Mesenchymal stem cell (in vitro differentiated cells and primary cell): ENCODE results near the gene TPRA1.

Experiments
- DNase-seq: peaks from one replicate; pipeline ENCODE4 v3.0.0-alpha.2; 2013
- H2AFZ ChIP-seq: one replicate; pipeline ENCODE4 v1.6.1; 2013; ENCODE audit warnings: low read depth, mild to moderate bottlenecking, control low read depth, inconsistent platforms, low read length, moderate library complexity
- H2AK5ac ChIP-seq: 2 replicates; pipeline ENCODE4 v1.6.1; 2013; ENCODE audit warnings: low read length, moderate library complexity, mild to moderate bottlenecking, inconsistent platforms; ENCODE audit not compliant: severe bottlenecking
- H2BK120ac ChIP-seq: one replicate; pipeline ENCODE4 v1.6.1; 2013; ENCODE audit warnings: low read depth, mild to moderate bottlenecking, inconsistent platforms, low read length, moderate library complexity
- H2BK12ac ChIP-seq, 2 experiments: one replicate each; pipeline ENCODE4 v1.6.1; 2013; ENCODE audit warnings: inconsistent platforms in 2 of 2, low read length in 2 of 2, mild to moderate bottlenecking in 2 of 2, moderate library complexity in 2 of 2, control low read depth in 1 of 2
- H2BK15ac ChIP-seq: one replicate; pipeline ENCODE4 v1.6.1; 2013; ENCODE audit warnings: mild to moderate bottlenecking, low read depth, inconsistent platforms; ENCODE audit not compliant: poor library complexity, severe bottlenecking
- H2BK5ac ChIP-seq: 2 replicates; pipeline ENCODE4 v1.6.1; 2013; ENCODE audit warnings: low read depth, mild to moderate bottlenecking, low read length, control low read depth, inconsistent platforms; ENCODE audit not compliant: poor library complexity, severe bottlenecking
- H3K14ac ChIP-seq, 2 experiments: one replicate each; pipeline ENCODE4 v1.6.1; 2013; ENCODE audit warnings: inconsistent platforms in 2 of 2, low read length in 2 of 2, control low read depth in 1 of 2, mild to moderate bottlenecking in 1 of 2, moderate library complexity in 1 of 2
- H3K18ac ChIP-seq, 2 experiments: one replicate each; pipeline ENCODE4 v1.6.1; 2013; ENCODE audit warnings: inconsistent platforms in 2 of 2, low read length in 2 of 2, control low read depth in 1 of 2, low read depth in 1 of 2, mild to moderate bottlenecking in 1 of 2
- H3K23ac ChIP-seq, 2 experiments: one replicate each; pipeline ENCODE4 v1.6.1; 2013; ENCODE audit warnings: inconsistent platforms in 2 of 2, low read length in 2 of 2, mild to moderate bottlenecking in 2 of 2, moderate library complexity in 2 of 2, control low read depth in 1 of 2
- H3K27ac ChIP-seq: 2 replicates; pipeline ENCODE4 v1.5.1; 2013; ENCODE audit warnings: mild to moderate bottlenecking, moderate library complexity, low read length, control low read depth, inconsistent platforms; ENCODE audit not compliant: poor library complexity, severe bottlenecking
- H3K27me3 ChIP-seq, 2 experiments: 2 replicates each; pipeline versions ENCODE4 v1.6.1 to v1.7.0; 2013; ENCODE audit warnings: low read length in 2 of 2, mild to moderate bottlenecking in 2 of 2, moderate library complexity in 2 of 2, control low read depth in 1 of 2, inconsistent platforms in 1 of 2; ENCODE audit not compliant: control insufficient read depth in 1 of 2, insufficient read depth in 1 of 2
- H3K36me3 ChIP-seq, 2 experiments: 2 replicates each; pipeline versions ENCODE4 v1.6.1 to v1.7.0; 2013; ENCODE audit warnings: low read length in 2 of 2, control low read depth in 1 of 2, inconsistent platforms in 1 of 2, low read depth in 1 of 2, mild to moderate bottlenecking in 1 of 2; ENCODE audit not compliant: insufficient read depth in 2 of 2, control insufficient read depth in 1 of 2
- H3K4ac ChIP-seq, 2 experiments: one replicate each; pipeline ENCODE4 v1.6.1; 2013; ENCODE audit warnings: inconsistent platforms in 2 of 2, low read length in 2 of 2, mild to moderate bottlenecking in 2 of 2, moderate library complexity in 2 of 2, control low read depth in 1 of 2, low read depth in 1 of 2
- H3K4me1 ChIP-seq: 2 replicates; pipeline ENCODE4 v1.6.1; 2013; ENCODE audit warnings: low read depth, low read length, control low read depth; ENCODE audit not compliant: control insufficient read depth, insufficient read depth
- H3K4me2 ChIP-seq: 2 replicates; pipeline ENCODE4 v1.6.1; 2013; ENCODE audit warnings: low read length, mild to moderate bottlenecking, inconsistent platforms; ENCODE audit not compliant: poor library complexity, severe bottlenecking
- H3K4me3 ChIP-seq, 2 experiments: 2 replicates each; pipeline versions ENCODE4 v1.5.1 to v1.7.0; 2013; ENCODE audit warnings: low read length in 2 of 2, mild to moderate bottlenecking in 2 of 2, control low read depth in 1 of 2, low read depth in 1 of 2; ENCODE audit not compliant: insufficient read depth in 1 of 2
- H3K79me1 ChIP-seq: replicated peaks from 2 replicates; pipeline ENCODE4 v1.6.1; 2013; ENCODE audit warnings: mild to moderate bottlenecking, control low read depth, low read length, inconsistent platforms; ENCODE audit not compliant: poor library complexity, severe bottlenecking
- H3K9ac ChIP-seq: 2 replicates; pipeline ENCODE4 v1.7.0; 2013; ENCODE audit warnings: mild to moderate bottlenecking, low read length, moderate library complexity
- H3K9me3 ChIP-seq: 2 replicates; pipeline ENCODE4 v1.7.0; 2013; ENCODE audit warnings: mild to moderate bottlenecking, low read length; ENCODE audit not compliant: control insufficient read depth
- H4K8ac ChIP-seq: one replicate; pipeline ENCODE4 v1.6.1; 2013; ENCODE audit warnings: inconsistent platforms, mild to moderate bottlenecking, low read length, moderate library complexity
- H4K91ac ChIP-seq: one replicate; pipeline ENCODE4 v1.6.1; 2013; ENCODE audit warnings: mild to moderate bottlenecking, low read length, inconsistent platforms
- WGBS: methylation state at CpG from one replicate; pipeline ENCODE4 v1.1.7; 2013; ENCODE audit warnings: mixed read lengths; 5-methylcytosine and 5-hydroxymethylcytosine counted together

TPRA1 gene

DNA sequence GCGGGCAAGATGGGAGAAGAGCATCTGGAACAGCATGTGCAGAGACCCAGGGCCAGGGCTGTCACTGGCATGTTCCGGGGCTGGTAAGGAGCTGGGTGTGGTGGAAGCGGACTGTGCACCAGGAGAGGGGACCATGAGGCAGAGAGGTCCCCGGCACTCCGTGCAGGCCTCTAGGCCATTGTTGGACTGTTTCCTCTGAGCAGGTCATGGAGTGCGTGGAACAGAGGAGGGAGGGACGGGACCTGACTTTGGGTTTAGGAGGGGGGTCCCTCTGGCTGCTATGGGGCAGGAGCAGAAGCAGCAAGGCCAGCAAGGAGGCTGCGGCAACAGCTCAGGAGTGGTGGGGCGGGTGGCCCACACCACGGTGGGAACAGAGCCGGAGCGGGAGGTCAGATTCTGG lies 47.1 kb downstream of the TPRA1 start:
- H2AFZ ChIP-seq: no peak overlapping the region
- H3K9me3 ChIP-seq: no peaks in the 10 kb centered on the region
- no peak overlapping the region for H2BK120ac ChIP-seq
- no peak overlapping the region for H2BK12ac ChIP-seq
- H3K23ac ChIP-seq: no peak overlapping the region
- H3K27me3 ChIP-seq: peaks cover 18 to 31% of the 10 kb centered on the region in 2 experiments
- H3K14ac ChIP-seq: no peak overlapping the region
- no peak overlapping the region for H2AK5ac ChIP-seq
- H2BK15ac ChIP-seq: no peak overlapping the region
- no peak overlapping the region for H3K4me3 ChIP-seq
- no peak overlapping the region for H3K9ac ChIP-seq
- H3K27ac ChIP-seq: no peak overlapping the region
- H3K36me3 ChIP-seq: no peaks in the 10 kb centered on the region
- no peak overlapping the region for H4K8ac ChIP-seq
- no peak overlapping the region for H3K4me2 ChIP-seq
- no peak for DNase-seq
- WGBS: 94% methylated on average over 10 of the region's 12 CpGs
- no peak overlapping the region for H4K91ac ChIP-seq
- no peak overlapping the region for H3K18ac ChIP-seq
- no peak overlapping the region for H2BK5ac ChIP-seq
- H3K79me1 ChIP-seq: no peaks in the 10 kb centered on the region
- no peak overlapping the region for H3K4ac ChIP-seq
- peaks cover 10% of the 10 kb centered on the region for H3K4me1 ChIP-seq

DNA sequence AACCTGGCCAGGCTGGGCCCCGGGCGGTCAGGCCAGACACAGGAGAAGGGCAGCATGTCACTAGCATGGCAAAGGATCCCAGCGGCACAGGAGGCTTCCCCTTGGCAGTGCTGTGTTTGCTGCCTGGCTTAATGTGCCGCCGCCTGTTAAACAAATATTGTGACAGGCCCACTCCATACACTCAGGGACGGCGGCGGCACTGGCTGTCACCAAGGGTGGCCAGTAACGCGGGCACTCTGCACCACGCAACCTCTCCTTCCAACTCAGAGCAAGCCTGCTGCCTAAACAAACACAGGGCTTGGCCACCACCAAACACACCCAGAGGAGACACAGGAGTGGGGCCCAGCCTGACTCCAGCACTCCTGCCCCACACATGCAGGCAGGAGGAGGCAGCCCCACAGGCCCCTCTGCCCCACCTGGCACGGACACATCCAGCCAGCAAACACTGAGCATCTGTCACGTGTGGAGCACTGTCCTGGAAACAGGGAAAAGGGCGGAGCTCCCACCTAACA lies 48.0 kb downstream of the TPRA1 start:
- no peak overlapping the region for H2BK12ac ChIP-seq
- H3K14ac ChIP-seq: no peak overlapping the region
- 91% methylated on average over 14 of the region's 14 CpGs for WGBS
- H3K27ac ChIP-seq: no peak overlapping the region
- no peak overlapping the region for H3K18ac ChIP-seq
- H3K4me1 ChIP-seq: peaks cover 4% of the 10 kb centered on the region
- H2AK5ac ChIP-seq: no peak overlapping the region
- no peak overlapping the region for H2BK120ac ChIP-seq
- H3K9ac ChIP-seq: no peak overlapping the region
- H2AFZ ChIP-seq: no peak overlapping the region
- no peak overlapping the region for H3K4me2 ChIP-seq
- no peak overlapping the region for H3K23ac ChIP-seq
- no peak overlapping the region for H3K4ac ChIP-seq
- H3K27me3 ChIP-seq: peaks cover 26 to 39% of the 10 kb centered on the region in 2 experiments
- no peaks in the 10 kb centered on the region for H3K79me1 ChIP-seq
- H3K4me3 ChIP-seq: no peak overlapping the region
- no peak overlapping the region for H4K91ac ChIP-seq
- H4K8ac ChIP-seq: no peak overlapping the region
- peak overlapping the region; percentile 76 for H2BK15ac ChIP-seq
- H3K36me3 ChIP-seq: no peaks in the 10 kb centered on the region
- H3K9me3 ChIP-seq: no peaks in the 10 kb centered on the region
- DNase-seq: no peak
- H2BK5ac ChIP-seq: no peak overlapping the region

DNA sequence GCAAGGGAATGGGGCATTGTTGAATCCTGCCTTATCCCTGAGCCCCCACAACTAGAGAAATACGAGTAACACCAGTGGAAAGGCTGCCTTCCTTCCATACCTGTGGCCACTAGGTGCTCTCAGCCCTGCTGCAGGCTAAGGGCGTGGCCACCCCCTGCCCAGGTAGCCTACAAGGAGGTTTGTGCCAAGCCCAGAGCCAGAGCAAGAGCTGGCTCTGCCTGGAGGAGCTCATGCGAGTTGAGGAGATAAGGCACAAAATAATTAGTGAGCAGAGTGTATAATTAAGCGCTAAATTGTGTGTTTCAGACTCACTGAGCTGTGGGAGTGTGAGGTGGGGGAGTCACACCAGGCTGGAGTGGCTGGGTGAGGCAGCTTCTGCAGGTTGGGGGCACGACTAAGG lies 49.2 kb downstream of the TPRA1 start:
- Histone ChIP-seq H3K27me3 (peaks cover 35 to 41% of the 10 kb centered on the region in 2 experiments), H2BK15ac (no peak overlapping the region), H4K91ac (no peak overlapping the region), H2BK5ac (no peak overlapping the region), H3K9me3 (no peaks in the 10 kb centered on the region), H3K4ac (no peak overlapping the region), H3K9ac (no peak overlapping the region), H2BK12ac (no peak overlapping the region), H3K4me3 (no peak overlapping the region), H2AFZ (no peak overlapping the region), H3K27ac (no peak overlapping the region), H2AK5ac (no peak overlapping the region), H3K14ac (no peak overlapping the region), H3K79me1 (no peaks in the 10 kb centered on the region), H3K4me1 (peaks cover 2% of the 10 kb centered on the region), H3K23ac (no peak overlapping the region), H3K36me3 (no peaks in the 10 kb centered on the region), H3K4me2 (no peak overlapping the region), H2BK120ac (no peak overlapping the region), H4K8ac (no peak overlapping the region), H3K18ac (no peak overlapping the region)
- no peak for DNase-seq
- WGBS: 75% methylated on average over 5 of the region's 5 CpGs

DNA sequence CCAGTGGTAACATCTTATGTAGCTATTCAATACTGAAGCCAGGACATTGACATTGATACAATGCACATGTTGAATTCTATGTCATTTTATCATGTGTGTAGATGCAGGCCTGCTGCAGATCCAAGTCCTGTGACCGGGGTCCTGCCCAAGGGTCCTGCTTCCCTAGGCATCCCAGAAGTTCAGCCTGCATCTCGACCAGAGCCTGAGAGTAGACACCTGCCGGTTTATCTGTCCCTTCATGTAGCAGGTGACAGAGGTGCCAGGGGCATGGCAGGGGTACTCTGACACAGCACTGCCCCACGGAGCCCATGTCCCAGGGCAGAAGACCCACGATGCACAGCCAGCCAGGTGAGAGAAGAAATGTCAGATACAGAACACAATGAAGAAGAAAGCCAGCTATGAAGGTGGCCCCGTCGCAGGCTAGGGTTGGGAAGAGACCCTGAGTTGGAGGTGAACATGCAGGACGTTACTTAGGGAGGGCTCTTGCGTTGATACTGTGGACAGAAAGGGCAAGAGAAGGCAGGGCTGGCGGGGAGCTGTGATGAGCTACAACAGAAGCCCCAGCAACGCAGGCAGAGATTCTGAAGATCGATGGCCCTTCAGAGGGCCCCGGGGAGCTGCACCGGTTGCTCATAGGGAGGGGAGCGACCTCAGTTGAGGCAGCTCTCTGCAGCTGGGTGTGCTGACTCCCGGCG lies 51.0 kb downstream of the TPRA1 start:
- Histone ChIP-seq H3K27me3 (peaks cover 42 to 59% of the 10 kb centered on the region in 2 experiments), H2BK5ac (no peak overlapping the region), H3K23ac (no peak overlapping the region), H2BK120ac (no peak overlapping the region), H2AK5ac (no peak overlapping the region), H4K91ac (no peak overlapping the region), H4K8ac (no peak overlapping the region), H2BK15ac (no peak overlapping the region), H3K79me1 (no peaks in the 10 kb centered on the region), H3K4me2 (no peak overlapping the region), H3K9me3 (no peaks in the 10 kb centered on the region), H2AFZ (no peak overlapping the region), H3K4me1 (peaks cover 2% of the 10 kb centered on the region), H3K4ac (no peak overlapping the region), H3K9ac (no peak overlapping the region), H3K27ac (no peak overlapping the region), H3K18ac (no peak overlapping the region), H3K14ac (no peak overlapping the region), H3K4me3 (no peak overlapping the region), H3K36me3 (no peaks in the 10 kb centered on the region), H2BK12ac (no peak overlapping the region)
- no peak for DNase-seq
- 74% methylated on average over 17 of the region's 17 CpGs for WGBS
